Motor neuron (in vitro differentiated cells): Measurements from ENCODE around the gene FAM114A1. TPM values are rescaled to one million over a fixed set of nuclear protein-coding genes. Genes with fewer than 3 reads are reported as not detected.

Source experiments
- ATAC-seq, 8 experiments: fragments of 200-7000 bp; cut with Tn5 transposase; replicated peaks in 6 of 8; 2 replicates each; pipeline ENCODE4 v1.8.0; 2021; ENCODE audit warnings: mild to moderate bottlenecking in 8 of 8, moderate library complexity in 8 of 8
- H3K27ac ChIP-seq, 2 donors: fragments of 250-450 bp; sonication (Bioruptor Pico); 2 replicates each; pipeline ENCODE4 v1.9.0; 2021; ENCODE audit warnings: antibody characterized with exemption in 2 of 2, mild to moderate bottlenecking in 2 of 2, moderate library complexity in 1 of 2
- H3K4me1 ChIP-seq, 2 donors: fragments of 250-450 bp; sonication (Bioruptor Pico); replicated peaks in 1 of 2; 2 replicates each; pipeline ENCODE4 v1.6.1; 2021; ENCODE audit warnings: antibody characterized with exemption in 2 of 2, mild to moderate bottlenecking in 2 of 2, moderate library complexity in 1 of 2
- H3K4me3 ChIP-seq, 5 donors: fragments of 250-450 bp; sonication (Bioruptor Pico); 2 replicates each; pipeline ENCODE4 v1.9.0; 2021; ENCODE audit warnings: antibody characterized with exemption in 5 of 5, mild to moderate bottlenecking in 5 of 5, moderate library complexity in 4 of 5
- WGBS, 10 experiments: fragments of 450-650 bp; shearing (Covaris generic); methylation state at CpG; one replicate each; pipeline ENCODE4 v1.0.0; 2022; 5-methylcytosine and 5-hydroxymethylcytosine counted together
- in situ Hi-C, 9 experiments: fragments of 400-800 bp; cut with MboI; loops; one replicate each; pipeline ENCODE4 v1.15.0; 2021; ENCODE audit warnings: low sequenced_read_pairs in 9 of 9, low pct_unique_long_range_greater_than_20kb in 2 of 9; ENCODE audit not compliant: unreplicated experiment in 9 of 9
- total RNA-seq, 8 experiments: library from RNA; unstranded; fragments of 300-600 nt; gene quantifications; 2 replicates each; pipeline versions ENCODE4 v1.2.3 to v1.2.4, GENCODE V29; 2022

FAM114A1 gene
- total RNA-seq, result 10 to 100 TPM in 4 of 8 experiments, 1 to 10 TPM in 4; 6.4 to 88.4 (median 9.7) TPM

GRCh38 chr4:38867478-38868058, at the start of gene FAM114A1:
TSS of gene FAM114A1 (plus strand) at chr4:38867806. CDS start at chr4:38878079, 10,273 bp downstream.
- in situ Hi-C loops, result loop anchor here in 1 of 9 experiments (25.0 kb wide), 1 partner anchor 105 kb away; no protein-coding TSS in a partner anchor
- Histone ChIP-seq H3K4me3 (peak within 1 kb of the TSS; percentile 35 to 83 (median 61)), H3K27ac (peak within 1 kb of the TSS in 1 of 2 donors; percentile 62), H3K4me1 (peaks cover 4 to 8% of the 10 kb centered on the region in 2 donors)
- peak; percentile 79 to 96 (median 92) for ATAC-seq
- 0 to 17% methylated on average over 1 of the region's 66 CpGs; no CpG with 5 or more reads in 8 of the 10 experiments for WGBS, 10 experiments

GRCh38 chr4:38818441-38818976, 49.1 kb upstream of the FAM114A1 start:
- H3K4me1 ChIP-seq, result no peaks in the 10 kb centered on the region
- ATAC-seq, result peak in 1 of 8 experiments; percentile 25
- WGBS, 10 experiments, result 43 to 100% (median 91%) methylated on average over 1 to 4 of the region's 5 CpGs; no CpG with 5 or more reads in 4 of the 10 experiments
- in situ Hi-C loops, result no loop called here
- no peak overlapping the region for H3K4me3 ChIP-seq
- no peak overlapping the region for H3K27ac ChIP-seq

GRCh38 chr4:38819569-38819968, 48.0 kb upstream of the FAM114A1 start:
- Histone ChIP-seq H3K4me3 (no peak overlapping the region), H3K27ac (no peak overlapping the region), H3K4me1 (no peaks in the 10 kb centered on the region)
- WGBS, 10 experiments, result 0 to 100% (median 89%) methylated on average over 1 to 3 of the region's 3 CpGs
- in situ Hi-C loops, result no loop called here
- no peak for ATAC-seq

- Histone ChIP-seq H3K27ac (no peak overlapping the region), H3K4me3 (no peak overlapping the region), H3K4me1 (no peaks in the 10 kb centered on the region)
- ATAC-seq, result no peak
- 52 to 100% (median 84%) methylated on average over 1 to 4 of the region's 4 CpGs for WGBS, 10 experiments
- in situ Hi-C loops, result no loop called here
Observed at GRCh38 chr4:38820329-38821061, 47.1 kb upstream of the FAM114A1 start.

- WGBS, 10 experiments, result 40 to 100% (median 90%) methylated on average over 1 to 3 of the region's 3 CpGs; no CpG with 5 or more reads in 3 of the 10 experiments
- Histone ChIP-seq H3K4me3 (no peak overlapping the region), H3K27ac (no peak overlapping the region), H3K4me1 (no peaks in the 10 kb centered on the region)
- in situ Hi-C loops, result no loop called here
- ATAC-seq, result peak in 1 of 8 experiments; percentile 7
Observed at GRCh38 chr4:38821739-38822138, 45.9 kb upstream of the FAM114A1 start.

- H3K4me3 ChIP-seq, result no peak overlapping the region
- WGBS, 10 experiments, result 47 to 100% (median 85%) methylated on average over 1 to 3 of the region's 5 CpGs; no CpG with 5 or more reads in 2 of the 10 experiments
- in situ Hi-C loops, result no loop called here
- no peak overlapping the region for H3K27ac ChIP-seq
- H3K4me1 ChIP-seq, result no peaks in the 10 kb centered on the region
- no peak for ATAC-seq
Observed at GRCh38 chr4:38822748-38823303, 44.8 kb upstream of the FAM114A1 start.

GRCh38 chr4:38823766-38824165, 43.8 kb upstream of the FAM114A1 start:
- H3K27ac ChIP-seq, result no peak overlapping the region
- in situ Hi-C loops, result no loop called here
- no peak for ATAC-seq
- 80 to 100% (median 91%) methylated on average over 1 to 12 of the region's 27 CpGs; no CpG with 5 or more reads in 2 of the 10 experiments for WGBS, 10 experiments
- H3K4me1 ChIP-seq, result no peaks in the 10 kb centered on the region
- no peak overlapping the region for H3K4me3 ChIP-seq

DNA sequence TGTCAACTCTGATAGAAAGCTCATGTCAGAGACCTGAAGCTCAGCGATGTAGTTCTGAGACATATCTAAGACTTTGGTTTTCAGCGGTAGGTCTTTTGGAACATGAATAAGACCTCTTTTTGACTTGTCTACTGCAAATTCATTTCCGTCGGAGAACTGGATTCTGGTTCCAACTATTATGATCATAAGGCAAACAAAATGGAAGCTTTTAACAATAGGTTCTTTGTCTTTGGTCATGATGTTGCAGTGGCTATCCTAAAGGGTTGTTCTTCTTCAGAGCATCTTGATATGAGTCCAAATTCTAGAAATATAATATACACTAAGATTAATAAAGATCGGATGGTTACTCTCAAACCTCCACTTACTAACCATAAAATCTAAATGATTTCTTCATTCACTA, 38.4 kb upstream of the FAM114A1 start:
- Histone ChIP-seq H3K4me3 (no peak overlapping the region), H3K4me1 (no peaks in the 10 kb centered on the region), H3K27ac (no peak overlapping the region)
- ATAC-seq, result no peak
- in situ Hi-C loops, result no loop called here
- 55 to 100% (median 100%) methylated on average over 1 to 5 of the region's 5 CpGs for WGBS, 10 experiments

DNA sequence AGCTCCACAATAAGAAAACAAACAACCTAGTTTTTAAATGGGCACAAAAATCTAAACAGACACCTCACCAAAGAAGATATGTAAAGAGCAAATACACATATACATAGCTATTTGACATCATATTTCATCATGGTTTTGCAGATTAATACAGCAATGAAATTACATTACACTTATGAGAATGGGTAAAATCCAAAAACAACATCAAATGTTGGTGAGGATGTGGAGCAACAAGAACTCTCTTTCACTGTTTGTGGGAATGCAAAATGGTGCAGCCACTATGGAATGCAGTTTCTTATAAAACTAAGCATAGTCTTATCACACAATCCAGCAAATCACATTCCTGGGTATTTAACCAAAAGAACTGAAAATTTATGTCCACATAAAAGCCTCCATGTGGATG, 36.0 kb upstream of the FAM114A1 start:
- no peak for ATAC-seq
- Histone ChIP-seq H3K27ac (no peak overlapping the region), H3K4me3 (no peak overlapping the region), H3K4me1 (no peaks in the 10 kb centered on the region)
- in situ Hi-C loops, result no loop called here

- in situ Hi-C loops, result no loop called here
- H3K27ac ChIP-seq, result no peak overlapping the region
- ATAC-seq, result no peak
- no peak overlapping the region for H3K4me3 ChIP-seq
- 100% methylated on average over 1 of the region's 1 CpG; no CpG with 5 or more reads in 8 of the 10 experiments for WGBS, 10 experiments
- no peaks in the 10 kb centered on the region for H3K4me1 ChIP-seq
Observed at GRCh38 chr4:38832206-38832605, 35.4 kb upstream of the FAM114A1 start.

GRCh38 chr4:38832624-38833528, 34.7 kb upstream of the FAM114A1 start:
- in situ Hi-C loops, result no loop called here
- 0 to 100% (median 92%) methylated on average over 1 to 4 of the region's 7 CpGs; no CpG with 5 or more reads in 3 of the 10 experiments for WGBS, 10 experiments
- H3K4me1 ChIP-seq, result no peaks in the 10 kb centered on the region
- H3K4me3 ChIP-seq, result no peak overlapping the region
- no peak for ATAC-seq
- no peak overlapping the region for H3K27ac ChIP-seq

DNA sequence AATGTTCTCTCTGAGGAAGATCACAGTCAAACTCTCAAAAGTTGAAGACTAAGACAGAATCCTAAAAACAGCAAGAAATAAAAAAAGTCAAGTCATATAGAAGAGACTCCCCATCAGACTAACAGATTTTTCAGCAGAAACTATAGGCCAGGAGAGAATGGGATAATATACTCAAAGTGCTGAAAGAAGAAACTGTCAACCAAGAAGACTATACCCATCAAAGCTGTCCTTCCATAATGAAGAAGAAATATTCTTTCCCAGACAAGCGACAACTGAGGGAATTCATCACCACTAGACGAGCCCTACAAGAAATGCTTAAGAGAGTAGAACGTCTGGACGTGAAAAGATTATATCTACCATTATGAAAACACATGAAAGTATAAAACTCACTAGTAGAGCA, 33.0 kb upstream of the FAM114A1 start:
- no peak overlapping the region for H3K4me3 ChIP-seq
- H3K27ac ChIP-seq, result no peak overlapping the region
- H3K4me1 ChIP-seq, result no peaks in the 10 kb centered on the region
- 68 to 100% (median 95%) methylated on average over 1 to 4 of the region's 4 CpGs for WGBS, 10 experiments
- in situ Hi-C loops, result no loop called here
- ATAC-seq, result no peak
